HL-60/S4 treated with retinoic acid at 250 ng/mL for 4 days and 3 days (cell line): ENCODE measurements around the gene ST6GALNAC2.

Experiments used
- in situ Hi-C: fragments of 300-500 bp; cut with MboI; formaldehyde crosslinking; loops from 2 replicates; pipeline ENCODE4 v1.7.0; 2022; ENCODE audit warnings: low sequenced_read_pairs

The ST6GALNAC2 gene

DNA sequence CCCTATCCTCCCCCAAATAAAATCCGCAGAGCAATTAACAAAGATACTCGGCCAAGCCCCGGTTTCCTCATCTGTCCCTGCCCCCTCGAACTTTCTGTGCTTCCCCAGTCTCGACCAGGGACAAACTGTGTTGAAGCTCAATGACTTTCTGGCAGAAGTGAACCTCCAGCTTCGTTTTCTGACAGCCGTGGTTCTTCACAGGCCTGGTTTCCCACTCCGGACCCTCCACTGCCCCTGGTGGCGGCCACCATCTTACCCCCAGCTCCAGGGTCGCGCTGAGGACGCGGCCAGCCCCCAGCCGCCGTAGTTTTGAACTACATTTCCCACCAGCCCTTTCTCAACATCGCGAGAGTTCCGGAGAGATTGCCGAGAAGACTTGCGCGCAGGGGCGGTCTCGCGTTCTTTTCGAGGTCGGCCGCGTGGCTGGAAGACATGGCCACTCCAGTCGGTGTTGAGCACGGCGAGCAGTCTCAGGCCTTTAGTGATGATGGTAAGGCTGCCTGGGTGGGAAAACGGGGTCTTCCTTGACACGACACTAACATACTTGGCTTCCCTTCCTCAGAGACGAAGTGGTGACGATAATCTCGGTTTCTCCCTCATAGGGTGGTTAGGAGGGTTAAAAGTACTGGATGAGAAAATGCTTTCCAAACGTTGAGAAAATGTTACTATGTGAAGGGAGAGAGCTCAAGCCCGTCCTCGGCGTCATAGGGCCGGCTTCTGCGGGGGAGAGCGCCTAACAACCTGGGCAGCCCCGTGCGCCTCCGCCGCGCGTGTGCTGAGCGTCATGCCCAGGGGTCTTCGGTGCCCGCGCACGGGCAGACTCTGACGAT lies 28.1 kb downstream of the ST6GALNAC2 start:
- in situ Hi-C loops, result no loop called here

DNA sequence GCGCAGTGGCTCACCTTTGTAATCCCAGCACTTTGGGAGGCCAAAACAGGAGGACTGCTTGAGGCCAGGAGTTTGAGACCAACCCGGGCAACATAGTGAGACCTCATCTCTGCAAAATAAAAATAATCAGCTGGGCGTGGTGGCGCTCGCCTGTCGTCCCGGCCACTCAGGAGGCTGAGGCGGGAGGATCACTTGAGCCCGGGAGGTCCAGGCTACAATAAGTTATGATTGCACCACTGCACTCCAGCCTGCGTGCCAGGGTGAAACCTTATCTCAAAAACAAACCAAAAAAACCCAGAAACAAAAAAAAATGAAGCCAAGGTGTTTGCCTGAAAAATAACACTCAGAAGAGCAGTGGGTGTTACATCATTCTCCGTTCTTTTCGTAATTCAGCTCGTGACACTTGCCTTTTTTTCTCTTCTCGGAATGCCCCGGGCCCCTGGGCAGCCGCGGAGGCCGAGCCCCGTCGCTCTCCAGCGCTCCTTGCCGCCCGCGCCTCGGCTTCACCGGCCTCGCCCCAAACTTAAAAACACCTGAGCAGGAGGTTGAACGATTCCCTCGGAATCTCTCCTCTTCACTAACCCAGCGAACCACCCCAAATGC lies 28.8 kb downstream of the ST6GALNAC2 start:
- in situ Hi-C loops, result no loop called here

DNA sequence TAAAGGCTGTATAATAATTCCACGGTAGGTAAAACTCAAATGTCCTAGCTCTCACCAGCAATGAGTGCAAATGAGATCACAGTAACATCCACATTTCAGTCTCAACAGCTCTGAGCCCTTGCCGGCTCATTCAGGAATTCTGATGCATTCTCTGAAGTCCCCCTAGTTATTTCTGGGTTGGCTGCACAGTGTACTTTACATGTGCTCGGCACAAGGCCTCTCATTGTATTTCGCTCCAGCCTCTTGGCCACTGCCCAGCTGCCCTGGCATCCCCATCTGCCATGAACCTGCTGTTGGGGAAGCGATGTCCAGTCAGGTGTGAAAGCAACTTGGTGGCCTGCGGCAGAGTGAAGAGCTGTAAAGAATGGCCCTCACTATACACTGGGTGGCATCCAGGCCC lies 31.5 kb downstream of the ST6GALNAC2 start:
- in situ Hi-C loops, result no loop called here

DNA sequence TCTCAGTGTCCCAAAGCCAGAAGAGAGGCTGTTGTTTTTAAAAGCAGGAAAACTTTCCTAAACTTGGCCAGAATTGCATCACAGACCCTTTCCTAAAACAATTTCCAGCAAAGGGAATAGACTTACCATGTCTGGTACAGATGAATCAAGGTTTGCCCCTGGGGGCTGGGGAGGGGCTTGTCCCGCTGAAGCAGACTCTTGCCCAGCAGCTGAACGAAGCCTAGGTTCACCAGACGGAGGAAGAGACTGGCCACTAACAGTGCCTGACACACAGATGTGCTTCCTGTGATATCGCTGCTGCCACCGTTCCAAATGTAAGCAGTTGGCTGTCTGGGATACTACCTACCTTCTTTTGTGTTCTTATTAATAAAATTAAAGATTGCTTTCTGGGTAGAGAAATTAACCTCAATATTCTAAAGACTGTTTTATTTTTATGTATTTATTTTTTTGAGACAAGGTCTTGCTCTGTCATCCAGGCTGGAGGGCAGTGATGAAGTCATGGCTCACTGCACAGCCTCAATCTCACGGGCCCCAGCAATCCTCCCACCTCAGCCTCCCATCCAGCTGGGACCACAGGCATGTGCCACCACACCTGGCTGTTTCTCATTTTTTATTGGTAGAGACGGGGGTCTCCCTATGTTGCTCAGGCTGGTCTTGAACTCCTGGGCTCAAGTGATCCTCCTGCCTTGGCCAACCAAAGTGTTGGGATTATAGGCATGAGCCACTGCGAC lies 32.3 kb downstream of the ST6GALNAC2 start:
- in situ Hi-C loops, result no loop called here

DNA sequence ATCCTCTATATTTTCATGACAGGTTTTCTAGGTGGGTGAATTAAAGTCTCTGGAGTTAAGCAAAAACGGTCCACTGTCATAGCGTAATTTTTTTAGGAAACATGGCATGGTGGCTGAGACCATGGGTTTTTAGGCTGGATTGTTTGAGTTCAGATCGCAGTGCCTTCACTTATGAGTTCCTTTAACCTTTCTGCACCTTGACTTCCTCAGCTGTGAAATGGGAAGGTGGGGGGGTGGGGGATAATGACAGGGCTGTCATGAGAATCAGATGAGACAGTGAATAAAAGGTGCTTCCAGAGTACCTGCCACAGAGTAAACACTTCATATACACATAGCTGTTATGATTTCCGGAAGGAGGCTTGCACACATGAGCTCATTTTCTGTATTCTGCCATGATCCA lies 34.0 kb downstream of the ST6GALNAC2 start:
- in situ Hi-C loops, result no loop called here

DNA sequence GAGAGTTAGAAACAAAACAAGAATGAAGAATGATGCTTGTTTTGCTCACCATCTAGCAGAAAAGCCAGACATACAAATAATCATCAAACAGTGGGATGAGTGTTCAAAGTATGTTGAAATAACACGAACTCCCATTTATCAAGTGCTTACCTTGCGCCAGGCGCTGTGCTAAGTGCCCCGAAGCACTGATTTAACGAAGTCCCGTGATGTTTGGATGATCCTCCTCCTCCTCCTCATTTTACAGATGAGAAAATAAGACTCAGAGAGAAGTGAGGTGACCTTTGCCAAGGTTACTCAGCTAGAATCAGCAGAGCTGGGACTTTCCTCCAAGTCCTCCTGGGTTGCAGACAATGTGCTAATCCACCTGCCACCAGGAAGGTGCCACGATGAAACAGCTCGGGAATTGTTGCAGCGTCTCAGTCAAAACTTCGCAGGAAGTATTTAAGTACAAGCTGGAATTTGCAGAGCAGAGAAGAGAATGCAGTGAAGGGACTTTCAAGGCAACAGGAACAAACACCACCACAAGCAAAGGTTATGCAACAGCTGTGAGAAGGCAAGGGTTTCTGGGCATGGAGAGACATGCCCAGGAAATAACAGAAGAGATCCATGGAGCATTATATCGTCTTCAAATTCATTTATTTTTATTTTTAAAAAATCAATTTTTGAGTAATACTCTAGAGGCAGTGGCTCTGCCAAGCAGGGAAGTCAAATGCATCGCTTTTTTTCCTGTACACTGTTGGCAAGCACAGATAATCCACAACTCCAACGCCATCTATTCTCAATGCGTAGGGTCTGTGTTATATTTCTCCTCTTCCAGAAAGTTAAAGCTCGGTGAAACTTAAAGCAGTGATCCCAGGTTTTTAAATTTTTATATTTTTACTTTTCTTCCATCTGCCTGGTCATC lies 34.7 kb downstream of the ST6GALNAC2 start:
- in situ Hi-C loops, result no loop called here

DNA sequence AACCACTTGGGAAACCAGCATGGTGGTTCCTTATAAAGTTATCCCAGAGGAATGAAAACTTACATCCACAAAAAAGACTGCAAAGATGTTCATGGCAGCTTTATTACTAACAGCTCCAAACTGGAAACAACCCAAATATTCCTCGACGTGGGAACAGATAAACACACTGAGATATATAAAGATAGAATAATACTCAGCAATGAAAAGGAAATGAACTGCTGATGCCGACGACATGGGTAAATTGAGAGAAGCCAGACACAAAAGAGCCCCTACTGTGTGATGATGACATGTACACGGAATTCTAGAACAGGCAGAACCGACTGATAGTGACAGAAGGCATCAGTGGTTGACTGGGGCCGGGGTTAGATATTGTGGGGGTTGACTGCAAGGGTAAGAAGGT lies 36.1 kb downstream of the ST6GALNAC2 start:
- in situ Hi-C loops, result no loop called here

DNA sequence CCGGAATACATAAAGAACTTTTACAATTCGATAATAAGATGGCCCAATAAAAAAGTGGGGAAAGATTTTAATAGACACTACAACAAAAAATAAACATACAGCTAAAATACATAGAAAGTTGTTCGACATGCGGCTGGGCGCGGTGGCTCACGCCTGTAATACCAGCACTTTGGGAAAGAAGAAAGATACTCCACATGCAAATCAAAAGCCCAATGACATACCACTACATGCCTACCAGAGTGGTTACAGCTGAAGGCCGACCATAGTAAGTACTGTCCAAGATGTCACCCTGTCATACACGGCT lies 36.5 kb downstream of the ST6GALNAC2 start:
- in situ Hi-C loops, result no loop called here

DNA sequence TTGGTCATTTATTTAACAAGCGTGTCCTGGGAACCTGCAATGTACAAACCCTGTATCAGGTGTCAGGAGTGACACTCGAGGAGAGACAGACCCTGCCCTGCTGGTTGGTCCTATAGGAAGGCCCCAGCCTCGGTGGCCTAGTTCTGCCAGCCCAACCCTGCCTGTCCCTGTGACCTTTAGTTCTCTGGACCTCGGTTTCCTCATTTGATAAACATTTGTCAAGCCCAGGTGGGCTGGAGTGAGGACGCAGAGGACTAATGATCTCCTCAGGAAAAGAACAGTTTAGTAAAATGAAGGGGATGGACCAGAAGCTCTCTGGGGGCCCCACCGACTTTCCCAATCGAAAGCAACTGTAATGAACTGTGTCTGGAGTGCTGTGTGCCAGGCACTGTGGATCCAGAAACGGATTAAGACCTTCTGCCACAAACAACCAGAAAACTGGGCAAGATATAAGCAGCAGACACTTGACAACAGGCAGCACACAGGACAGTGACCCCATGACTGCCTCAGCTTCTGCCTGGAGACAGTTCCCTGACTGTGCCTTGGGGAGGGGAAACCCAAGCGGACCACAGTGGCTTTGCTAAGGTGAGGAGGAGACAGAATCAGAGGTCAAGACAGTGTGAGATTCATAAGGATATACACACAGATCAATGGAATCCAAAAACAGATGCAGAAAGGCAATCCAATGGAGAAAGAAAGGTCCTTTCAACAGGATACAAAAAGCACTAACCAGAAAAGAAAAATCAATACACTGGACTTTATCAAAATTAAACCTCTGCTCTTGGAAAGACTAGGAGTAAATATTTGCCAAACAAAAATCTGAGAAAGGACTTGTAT lies 37.1 kb downstream of the ST6GALNAC2 start:
- in situ Hi-C loops, result no loop called here

DNA sequence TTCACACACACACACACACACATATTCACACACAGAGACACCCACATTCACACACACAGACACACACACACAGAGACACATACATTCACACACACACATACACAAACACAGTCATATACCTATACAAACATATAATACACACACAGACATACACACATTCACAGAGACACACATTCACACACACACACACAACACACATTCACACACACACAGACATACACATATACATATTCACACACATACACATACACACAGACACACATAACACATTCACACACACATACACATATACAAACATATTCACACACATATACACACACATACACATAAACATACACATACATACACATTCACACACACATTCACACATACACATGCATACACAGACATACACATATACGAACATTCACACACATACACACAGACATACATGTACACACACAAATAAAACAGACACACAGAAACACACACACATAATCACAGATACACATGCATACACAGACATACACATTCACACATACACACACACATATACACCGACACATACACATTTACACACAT lies 37.9 kb downstream of the ST6GALNAC2 start:
- in situ Hi-C loops, result no loop called here

DNA sequence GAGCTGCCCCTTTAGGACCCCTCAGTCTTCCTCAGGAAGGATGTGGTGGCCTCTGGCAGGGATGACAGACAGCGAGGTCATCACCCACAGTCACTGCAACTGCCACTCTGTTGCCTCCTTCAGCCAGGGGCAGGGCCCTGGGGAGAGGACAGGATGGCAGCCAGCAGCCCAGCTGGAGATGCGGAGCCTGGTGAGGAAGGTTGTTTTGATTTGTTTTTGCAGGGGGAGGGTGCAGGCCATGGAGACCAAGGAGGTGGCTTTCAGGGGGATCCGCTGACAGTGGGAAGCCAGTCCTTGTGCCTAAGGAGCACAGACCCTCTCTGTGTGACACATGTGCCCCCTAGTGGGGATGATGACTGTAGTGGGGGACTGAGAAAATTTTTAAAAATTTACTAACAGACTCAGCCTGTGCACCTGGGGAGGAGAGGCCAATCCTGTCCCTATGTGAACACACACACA lies 38.4 kb downstream of the ST6GALNAC2 start:
- in situ Hi-C loops, result no loop called here

DNA sequence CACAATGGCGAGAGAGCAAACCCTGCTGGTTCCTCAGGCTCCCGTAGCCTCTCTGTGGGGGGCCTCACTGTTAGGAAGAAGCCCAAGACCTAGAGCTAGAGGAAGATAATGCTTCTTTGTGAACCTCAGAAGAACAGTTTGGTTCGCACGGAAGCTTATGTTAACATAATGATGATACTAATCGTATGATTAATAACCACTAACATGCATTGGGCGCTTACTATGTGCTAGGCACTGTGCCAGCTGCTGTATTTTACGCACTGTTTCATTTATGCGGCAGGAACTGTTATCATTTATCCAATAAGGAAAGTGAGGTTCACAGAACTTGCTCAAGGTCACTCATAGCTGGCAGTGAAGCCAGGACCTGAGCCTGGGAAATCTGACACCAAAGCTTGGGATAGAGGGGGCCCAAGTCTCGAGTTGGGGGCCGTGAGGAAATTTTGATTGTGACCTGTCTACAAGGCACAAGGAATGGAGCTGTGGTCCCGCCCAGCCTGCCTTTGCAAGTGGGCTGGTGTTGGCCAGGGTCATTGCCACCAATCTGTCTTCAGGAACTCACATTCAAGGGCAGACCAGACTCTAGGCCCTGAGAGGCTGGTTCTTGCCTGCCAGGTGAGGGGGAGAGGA lies 39.0 kb downstream of the ST6GALNAC2 start:
- in situ Hi-C loops, result no loop called here

DNA sequence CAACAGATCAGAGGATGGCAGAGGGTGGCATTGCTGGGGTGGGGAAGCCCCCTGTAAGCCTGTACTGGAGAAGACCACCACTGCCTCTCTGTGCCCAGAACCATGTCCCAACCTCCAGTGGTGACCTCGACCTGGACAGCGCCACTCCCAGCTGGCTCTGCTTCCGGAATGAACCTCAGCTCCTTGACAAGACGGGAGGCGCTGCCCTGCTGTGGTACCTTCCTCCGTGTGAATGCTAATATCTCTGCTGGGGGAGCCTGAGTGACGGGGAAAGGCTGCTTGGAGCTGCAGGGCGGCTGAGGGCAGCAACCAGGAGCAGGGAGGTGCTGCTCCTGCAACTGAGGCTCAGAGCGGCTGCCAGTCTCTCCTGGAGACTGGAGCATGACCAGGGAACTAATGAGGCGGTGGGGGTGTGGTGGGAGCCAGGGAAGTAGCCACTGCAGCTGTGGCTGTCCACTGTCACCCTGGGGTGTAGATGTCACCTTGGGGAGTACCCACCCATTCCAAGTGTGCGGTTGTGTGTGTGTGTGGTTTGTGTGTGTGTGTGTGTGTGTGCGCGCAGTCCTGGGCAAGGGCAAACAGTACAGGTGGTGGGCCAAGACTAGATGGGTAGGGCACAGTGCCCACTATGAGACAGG lies 39.6 kb downstream of the ST6GALNAC2 start:
- in situ Hi-C loops, result no loop called here

DNA sequence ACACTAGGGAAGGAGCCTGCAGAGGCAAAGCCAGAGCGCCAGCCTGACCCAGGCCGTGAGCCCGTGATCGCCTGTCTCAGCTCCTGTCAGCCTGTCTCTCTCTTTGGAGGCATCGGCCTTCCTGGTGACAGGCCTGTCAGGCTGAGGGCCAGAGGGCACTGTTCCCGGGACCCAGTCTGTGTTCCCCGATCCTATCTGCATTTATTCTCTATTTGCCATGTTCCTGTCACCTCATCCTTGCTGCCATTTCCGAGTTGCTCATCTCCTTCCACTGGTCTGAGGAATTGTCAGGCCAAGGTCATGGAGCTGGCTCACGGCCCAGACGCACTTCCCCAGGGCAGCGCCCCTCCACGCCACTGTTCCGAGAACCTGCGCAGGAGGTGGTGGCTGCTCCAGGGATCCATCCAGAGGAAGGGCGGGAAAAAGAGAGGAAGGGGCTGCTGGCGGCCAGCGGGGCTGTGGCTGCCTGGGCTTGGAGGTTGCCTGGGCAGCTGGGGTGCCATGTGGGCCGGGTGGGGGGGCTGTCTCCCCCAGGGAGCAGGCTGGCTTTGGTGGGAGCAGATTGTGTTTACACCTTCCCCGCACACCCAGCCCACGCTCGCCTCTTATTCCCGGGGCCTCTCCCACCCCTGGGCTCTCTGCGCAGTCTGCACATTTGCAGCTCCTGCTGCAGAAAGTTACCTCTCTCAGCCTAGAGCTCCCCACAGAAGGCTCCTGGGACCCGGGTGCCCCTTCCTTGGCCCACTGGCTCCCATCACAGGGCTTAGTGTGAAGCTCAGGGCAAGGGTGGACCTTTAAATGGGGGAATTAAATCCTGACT lies 40.9 kb downstream of the ST6GALNAC2 start:
- in situ Hi-C loops, result no loop called here

DNA sequence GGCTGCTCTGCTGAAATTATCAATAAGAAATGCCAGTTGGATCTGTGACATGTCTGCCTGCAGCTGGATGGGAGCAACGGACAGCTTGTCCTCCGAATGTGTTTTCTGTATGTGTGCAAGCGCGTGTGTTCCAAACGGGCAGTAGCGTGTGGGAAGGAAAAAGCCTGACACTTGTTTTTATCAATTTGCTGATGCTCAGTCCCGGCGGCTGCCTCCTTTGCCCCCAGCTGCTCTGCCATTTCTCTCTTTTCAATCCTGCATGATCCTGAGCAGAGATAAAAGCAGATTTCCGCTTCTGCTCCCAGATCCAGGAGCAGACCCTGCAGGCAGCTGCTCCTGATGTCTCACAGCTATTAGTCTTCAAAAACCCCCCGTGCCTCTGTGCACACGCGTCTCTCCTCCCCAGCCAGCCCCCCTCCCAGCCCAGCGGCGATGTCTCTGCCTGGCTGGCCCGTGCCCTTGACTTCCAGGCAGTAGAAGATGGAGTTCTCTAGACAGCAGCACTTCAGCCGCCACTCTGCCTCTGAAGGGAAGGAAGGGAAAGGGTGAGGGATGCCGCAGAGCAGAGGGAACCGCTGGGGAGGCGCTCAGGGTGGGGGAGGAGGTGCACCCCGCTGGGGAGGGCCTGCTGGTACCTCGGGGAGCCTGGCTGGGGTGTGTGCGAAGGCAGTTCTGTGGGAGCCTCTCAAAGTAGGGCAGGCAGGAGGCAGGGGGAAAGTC lies 41.7 kb downstream of the ST6GALNAC2 start:
- in situ Hi-C loops, result no loop called here

DNA sequence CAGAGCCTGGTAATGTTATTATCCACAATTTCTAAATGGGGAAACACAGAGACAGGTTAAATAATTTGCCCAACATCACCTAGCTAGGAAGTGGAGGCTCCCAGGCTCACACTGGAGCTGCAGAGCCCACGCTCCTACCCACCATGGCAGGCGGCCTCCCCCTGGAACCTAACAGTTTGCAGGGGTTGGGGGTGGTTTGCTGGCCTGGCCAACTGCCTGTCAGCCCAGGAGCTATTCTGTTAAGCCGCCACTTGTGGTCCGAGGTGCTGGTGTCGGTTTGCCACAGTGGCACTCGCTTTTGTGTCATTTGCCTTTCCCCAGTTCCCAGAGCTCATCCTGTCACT lies 42.2 kb downstream of the ST6GALNAC2 start:
- in situ Hi-C loops, result no loop called here

DNA sequence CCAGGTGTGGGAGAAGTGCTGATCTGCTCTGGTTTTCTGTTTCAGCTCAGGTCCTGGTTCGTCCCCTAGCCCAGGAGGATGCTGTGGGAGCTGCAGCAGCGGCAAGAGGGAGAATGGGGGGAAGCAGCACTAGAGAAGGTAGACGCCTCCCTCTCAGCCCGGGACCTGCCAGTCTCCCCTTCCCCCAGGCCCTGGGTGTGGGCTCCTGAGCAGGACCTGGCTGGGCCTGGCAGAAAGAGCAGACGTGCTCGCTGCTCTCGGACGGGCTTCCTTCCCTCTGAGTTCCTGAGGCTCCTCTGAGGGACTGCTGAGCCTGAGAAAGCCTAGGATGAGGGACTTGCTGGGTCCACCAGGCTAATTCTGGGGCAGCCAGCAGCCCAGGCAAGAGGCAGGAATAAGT lies 42.7 kb downstream of the ST6GALNAC2 start:
- in situ Hi-C loops, result no loop called here

DNA sequence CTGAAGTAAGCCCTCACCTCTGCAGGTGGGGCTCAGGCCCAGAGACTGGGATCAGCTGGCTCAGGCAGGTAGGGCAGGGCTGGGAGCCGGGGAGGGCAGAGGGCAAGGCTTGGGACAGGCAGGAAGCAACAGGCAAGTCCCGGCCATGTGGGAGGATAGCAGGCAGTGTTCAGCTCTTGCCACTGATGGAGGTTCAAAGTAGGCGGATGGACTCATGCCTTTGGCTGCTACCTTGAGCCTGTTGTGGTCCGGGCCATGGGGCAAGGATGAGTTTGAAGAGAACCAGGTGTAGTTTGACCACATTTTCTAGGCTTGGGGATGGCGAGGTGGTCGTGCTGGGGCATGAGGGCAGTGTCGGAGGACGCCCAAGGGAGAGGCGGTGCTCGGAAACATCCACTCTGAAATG lies 43.1 kb downstream of the ST6GALNAC2 start:
- in situ Hi-C loops, result no loop called here
